Gastrocnemius medialis (tissue), 4 donors: Measurements from ENCODE around the gene WRAP73. TPM values are rescaled to one million over a fixed set of nuclear protein-coding genes. Genes with fewer than 3 reads are reported as not detected.

ENCODE experiments used
- ATAC-seq, 2 donors: fragments of 150-250 bp; one replicate each; pipeline ENCODE4 v1.9.1; 2016
- DNase-seq, 2 donors: peaks; one replicate each; pipeline ENCODE4 v3.0.0-alpha.2; 2019
- H3K27ac ChIP-seq, 4 donors: fragments of 200-600 bp; sonication (generic); 1 replicate in 1 of 4; 2 replicates in 3 of 4; pipeline ENCODE4 v1.5.1; 2016 to 2018; ENCODE audit warnings: mild to moderate bottlenecking in 2 of 4, moderate library complexity in 1 of 4
- H3K27me3 ChIP-seq, 3 donors: fragments of 200-600 bp; sonication (generic) in 2 of 3; 1 replicate in 1 of 3; 2 replicates in 2 of 3; pipeline versions ENCODE4 v1.5.1 to v1.6.0; 2016 to 2019; ENCODE audit warnings: mild to moderate bottlenecking in 1 of 3, moderate library complexity in 1 of 3
- H3K36me3 ChIP-seq, 2 donors: fragments of 200-600 bp; sonication (generic) in 1 of 2; one replicate each; pipeline ENCODE4 v1.5.1; 2017 to 2018
- H3K4me1 ChIP-seq, 2 donors: fragments of 200-600 bp; sonication (generic) in 1 of 2; one replicate each; pipeline ENCODE4 v1.5.1; 2016 to 2017; ENCODE audit warnings: mild to moderate bottlenecking in 2 of 2
- H3K4me3 ChIP-seq, 4 donors: fragments of 200-600 bp; sonication (generic) in 3 of 4; 1 replicate in 1 of 4; 2 replicates in 3 of 4; pipeline ENCODE4 v1.5.1; 2016 to 2019; ENCODE audit warnings: mild to moderate bottlenecking in 2 of 4
- H3K9me3 ChIP-seq, 3 donors: fragments of 200-600 bp; sonication (generic) in 2 of 3; 1 replicate in 1 of 3; 2 replicates in 2 of 3; pipeline ENCODE4 v1.5.1; 2016 to 2019
- CTCF ChIP-seq, 5 experiments: fragments of 450-650 bp in 3 of 5; fragments of 200-600 bp in 2 of 5; sonication (generic) in 2 of 5; IDR thresholded peaks in 4 of 5; conservative IDR thresholded peaks in 1 of 5; 1 replicate in 4 of 5; 2 replicates in 1 of 5; pipeline ENCODE4 v1.5.1; 2016 to 2019; ENCODE audit warnings: antibody characterized with exemption in 5 of 5, mild to moderate bottlenecking in 3 of 5, moderate library complexity in 3 of 5
- POLR2A ChIP-seq, 2 donors: fragments of 450-650 bp; IDR thresholded peaks; one replicate each; pipeline ENCODE4 v1.6.1; 2017; ENCODE audit warnings: antibody characterized with exemption in 2 of 2, mild to moderate bottlenecking in 2 of 2, moderate library complexity in 2 of 2
- in situ Hi-C, 4 donors: fragments of 200-750 bp; cut with MboI; loops; one replicate each; pipeline versions ENCODE4 v1.15.0 to v1.8.0; 2017; ENCODE audit warnings: low sequenced_read_pairs in 4 of 4
- intact Hi-C: fragments of 100-400 bp; cut with DNase I; formaldehyde crosslinking; loops from one replicate; pipeline ENCODE4 v1.15.1; 2023; ENCODE audit warnings: low total_unique reads
- total RNA-seq, 4 donors: library from RNA; depleted of rRNA; stranded (reverse); fragments of >200 nt; gene quantifications; one replicate each; pipeline versions ENCODE4 v1.1.0 to v1.2.3, GENCODE V29; 2016

Gene WRAP73
- total RNA-seq, 4 donors from 2014 or later, result 12.7 to 16.1 (median 14.2) TPM

- in situ Hi-C loops (no loop called here), intact Hi-C loops (no loop called here)
- DNase-seq, result no peak
- no peaks in the 10 kb centered on the region for H3K4me1 ChIP-seq
- H3K27me3 ChIP-seq, result peaks cover 0 to 10% (median 0%) of the 10 kb centered on the region in 3 donors
- H3K9me3 ChIP-seq, result no peaks in the 10 kb centered on the region
- H3K36me3 ChIP-seq, result no peaks in the 10 kb centered on the region
- no peak overlapping the region for H3K27ac ChIP-seq
- ATAC-seq, result no peak
- H3K4me3 ChIP-seq, result no peak overlapping the region
- TF ChIP-seq CTCF (IDR thresholded peaks at IDR 0.05 in 4 of 5, conservative IDR thresholded peaks at IDR 0.05 in 1 of 5) (no peak), POLR2A (IDR thresholded peaks at IDR 0.05) (no peak)
These were observed 47.2 kb upstream of the WRAP73 start for GRCh38 chr1:3697104-3697503.

DNA sequence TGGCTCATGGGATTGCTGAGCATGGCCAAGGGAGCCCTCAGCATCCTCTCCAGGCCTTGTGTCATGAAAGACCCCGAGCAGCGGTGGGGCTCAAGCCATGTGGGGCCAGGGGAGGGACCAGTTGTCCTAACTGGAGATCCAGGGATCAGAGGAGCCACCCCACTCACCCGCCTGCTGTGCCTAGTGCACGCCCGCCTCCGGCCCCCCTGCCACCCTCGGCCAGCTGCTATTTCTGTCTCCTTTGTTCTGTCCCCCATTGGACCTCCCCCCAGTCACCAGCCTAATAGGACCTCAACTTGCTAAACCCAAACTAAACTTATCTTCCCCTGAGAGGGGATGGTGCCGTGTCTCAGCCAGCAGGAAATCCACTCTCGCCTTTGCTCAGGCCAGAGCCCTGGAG lies 46.8 kb upstream of the WRAP73 start:
- in situ Hi-C loops (no loop called here), intact Hi-C loops (no loop called here)
- DNase-seq, result no peak
- Histone ChIP-seq H3K36me3 (no peaks in the 10 kb centered on the region), H3K9me3 (no peaks in the 10 kb centered on the region), H3K27me3 (peaks cover 0 to 10% (median 0%) of the 10 kb centered on the region in 3 donors), H3K27ac (no peak overlapping the region), H3K4me1 (no peaks in the 10 kb centered on the region), H3K4me3 (no peak overlapping the region)
- TF ChIP-seq POLR2A (IDR thresholded peaks at IDR 0.05), result no peak
- TF ChIP-seq CTCF (IDR thresholded peaks at IDR 0.05 in 4 of 5, conservative IDR thresholded peaks at IDR 0.05 in 1 of 5), result no peak
- ATAC-seq, result no peak

DNA sequence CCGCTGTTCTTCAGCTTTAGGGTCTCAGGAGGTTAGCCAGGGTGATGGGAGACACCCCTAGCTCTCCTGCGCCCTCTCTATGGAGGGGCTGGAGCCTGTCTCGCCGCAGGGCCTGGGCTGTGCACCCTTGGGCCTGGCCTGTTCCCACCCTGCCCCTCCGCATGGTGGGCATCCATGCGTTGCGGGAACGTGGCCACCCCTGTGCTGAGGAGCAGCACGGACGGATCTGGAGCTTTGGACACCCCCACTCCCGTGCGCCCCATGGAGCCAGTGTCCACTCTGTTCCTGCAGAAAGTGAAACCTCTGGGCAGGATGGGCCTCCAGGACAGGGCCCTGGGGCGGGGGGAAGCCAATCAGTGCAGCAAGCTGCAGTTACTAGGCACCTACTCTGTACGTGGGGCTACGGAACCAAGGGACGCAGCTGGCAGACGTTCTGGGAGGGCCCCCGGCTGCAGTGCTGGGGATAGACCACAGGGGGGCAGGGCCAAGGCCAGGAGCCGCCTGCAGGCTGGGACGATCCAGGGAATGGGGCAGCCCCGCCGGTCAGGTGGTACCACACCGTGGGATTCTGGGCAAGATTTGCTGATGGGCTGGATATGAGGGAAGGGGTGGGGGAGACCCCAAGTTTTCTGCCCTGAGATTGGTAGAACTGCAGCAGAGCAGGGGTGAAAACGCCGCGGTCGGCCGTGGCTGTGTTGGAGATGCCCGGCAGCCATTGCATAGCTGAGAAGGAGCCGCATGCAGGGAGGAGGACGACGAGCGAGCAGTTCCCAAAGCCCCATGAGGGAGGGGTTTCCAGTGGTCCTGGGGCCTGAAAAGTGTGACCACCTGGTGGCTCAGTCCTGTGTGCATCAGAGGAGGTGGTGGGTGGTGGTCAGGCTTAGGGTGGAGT lies 45.7 kb upstream of the WRAP73 start:
- intact Hi-C loops (loop anchor here (1.0 kb wide), 1 partner anchor 29 kb away; no protein-coding TSS in a partner anchor), in situ Hi-C loops (no loop called here)
- Histone ChIP-seq H3K9me3 (no peaks in the 10 kb centered on the region), H3K36me3 (no peaks in the 10 kb centered on the region), H3K4me3 (no peak overlapping the region), H3K4me1 (no peaks in the 10 kb centered on the region), H3K27ac (no peak overlapping the region), H3K27me3 (peaks cover 0 to 10% (median 0%) of the 10 kb centered on the region in 3 donors)
- DNase-seq, result no peak
- ATAC-seq, result peak; percentile 54 to 61
- TF ChIP-seq POLR2A (IDR thresholded peaks at IDR 0.05), result no peak
- TF ChIP-seq CTCF (IDR thresholded peaks at IDR 0.05 in 4 of 5, conservative IDR thresholded peaks at IDR 0.05 in 1 of 5), result peak; percentile 65 to 85 (median 78)

DNA sequence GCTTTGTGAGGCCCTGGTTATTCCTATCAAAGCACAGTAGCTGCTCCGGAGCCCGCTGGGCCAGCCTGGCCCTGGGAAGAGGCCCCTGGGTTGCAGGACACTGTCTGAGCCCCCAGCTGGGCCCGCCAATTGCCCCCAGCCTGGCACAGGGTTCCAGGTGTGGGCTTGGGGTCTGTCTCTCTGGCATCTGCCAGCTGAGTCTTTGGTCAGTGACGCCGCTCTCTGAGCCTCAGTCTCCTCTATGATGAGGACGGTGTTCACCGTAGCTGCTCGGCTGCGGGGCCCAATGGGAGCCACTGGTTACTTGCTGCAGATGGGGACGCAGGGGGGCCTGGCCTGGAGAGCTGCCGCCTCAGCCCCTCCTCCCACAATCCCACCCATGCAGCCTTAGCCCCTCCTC lies 43.4 kb upstream of the WRAP73 start:
- Histone ChIP-seq H3K27me3 (peaks cover 0 to 8% (median 0%) of the 10 kb centered on the region in 3 donors), H3K4me3 (no peak overlapping the region), H3K4me1 (no peaks in the 10 kb centered on the region), H3K27ac (no peak overlapping the region), H3K36me3 (no peaks in the 10 kb centered on the region), H3K9me3 (no peaks in the 10 kb centered on the region)
- in situ Hi-C loops (no loop called here), intact Hi-C loops (no loop called here)
- TF ChIP-seq CTCF (IDR thresholded peaks at IDR 0.05 in 4 of 5, conservative IDR thresholded peaks at IDR 0.05 in 1 of 5) (no peak), POLR2A (IDR thresholded peaks at IDR 0.05) (no peak)
- ATAC-seq, result no peak
- DNase-seq, result no peak
